Activated CD4-positive, alpha-beta T cell treated with anti-CD3 and anti-CD28 coated beads, Interleukin-2, amount 50 U/mL, for 48 hours (primary cell): ENCODE measurements around the gene LPP.
"Not testable (repeated sequence)": the region's sequence is repeated elsewhere in the genome, so short reads cannot be mapped to it uniquely, and the experiment has no call there.

Experiments used
- DNase-seq, 2 experiments: peaks; one replicate each; pipeline ENCODE4 v3.0.0-alpha.2; 2020

LPP gene, protein sequence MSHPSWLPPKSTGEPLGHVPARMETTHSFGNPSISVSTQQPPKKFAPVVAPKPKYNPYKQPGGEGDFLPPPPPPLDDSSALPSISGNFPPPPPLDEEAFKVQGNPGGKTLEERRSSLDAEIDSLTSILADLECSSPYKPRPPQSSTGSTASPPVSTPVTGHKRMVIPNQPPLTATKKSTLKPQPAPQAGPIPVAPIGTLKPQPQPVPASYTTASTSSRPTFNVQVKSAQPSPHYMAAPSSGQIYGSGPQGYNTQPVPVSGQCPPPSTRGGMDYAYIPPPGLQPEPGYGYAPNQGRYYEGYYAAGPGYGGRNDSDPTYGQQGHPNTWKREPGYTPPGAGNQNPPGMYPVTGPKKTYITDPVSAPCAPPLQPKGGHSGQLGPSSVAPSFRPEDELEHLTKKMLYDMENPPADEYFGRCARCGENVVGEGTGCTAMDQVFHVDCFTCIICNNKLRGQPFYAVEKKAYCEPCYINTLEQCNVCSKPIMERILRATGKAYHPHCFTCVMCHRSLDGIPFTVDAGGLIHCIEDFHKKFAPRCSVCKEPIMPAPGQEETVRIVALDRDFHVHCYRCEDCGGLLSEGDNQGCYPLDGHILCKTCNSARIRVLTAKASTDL

DNA sequence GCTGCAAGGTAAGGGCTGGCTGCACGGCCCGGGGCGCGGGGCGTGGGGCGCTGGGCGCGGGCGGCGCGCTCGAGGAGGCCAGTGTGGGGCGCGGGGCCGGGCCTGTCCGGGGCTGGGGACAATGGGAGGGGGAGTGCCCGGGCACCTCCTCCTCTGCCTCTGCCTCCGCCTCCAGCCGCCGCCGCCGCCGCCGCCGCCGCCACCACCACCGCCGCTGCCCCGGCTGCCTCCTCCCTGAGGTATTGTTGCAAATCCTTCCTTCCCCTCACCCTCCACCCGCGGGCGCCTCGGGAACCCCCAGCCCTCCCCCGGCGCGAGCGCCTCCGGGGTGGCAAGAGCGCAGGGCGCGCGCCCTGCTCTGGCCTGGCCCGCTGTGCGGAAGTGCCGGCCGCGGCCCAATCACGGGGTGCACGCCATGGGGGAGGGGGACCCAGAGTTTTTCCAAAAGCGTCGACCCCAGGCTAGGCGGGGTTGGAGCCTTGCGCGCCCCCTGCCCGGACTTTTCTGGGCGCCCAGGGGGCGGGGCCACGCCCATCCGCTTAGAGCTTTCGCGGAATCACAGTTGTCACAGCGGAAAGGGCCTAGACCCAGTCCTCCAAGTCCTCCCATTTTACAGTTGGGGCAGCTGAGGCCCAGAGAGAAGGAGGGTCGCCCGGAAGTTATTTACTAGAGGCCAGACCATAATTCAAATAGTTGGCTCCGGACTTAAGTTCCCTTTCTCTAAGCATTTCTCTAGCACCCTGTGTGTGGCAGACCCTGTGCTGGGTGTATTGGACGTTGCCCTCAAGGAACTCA is at the start of gene LPP:
Gene LPP, plus strand, starts transcription at position 144 of the 795 bp plus-strand sequence. CDS start 251,964 bp downstream, outside the sequence.
- DNase-seq, result peak; percentile 83 to 85

DNA sequence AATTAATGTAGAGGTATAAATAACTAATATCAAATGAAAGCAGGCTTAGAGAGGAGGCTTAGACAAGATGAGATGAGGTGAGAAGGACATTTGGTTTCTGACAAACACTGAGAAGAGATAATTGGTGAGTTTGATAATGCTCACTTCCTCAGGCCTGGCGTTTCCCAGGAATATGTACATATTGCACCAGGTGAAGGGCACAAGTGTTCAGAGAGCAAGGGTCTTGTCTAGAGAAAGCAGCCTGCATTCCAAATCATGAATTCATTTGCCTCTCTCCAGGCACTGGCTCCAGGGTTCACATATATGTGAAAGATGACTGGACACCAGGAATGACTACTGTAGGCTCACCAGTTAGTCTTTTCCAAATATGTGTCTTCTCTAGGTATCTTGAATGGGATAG is 48.0 kb upstream of the LPP start:
- no peak for DNase-seq

DNA sequence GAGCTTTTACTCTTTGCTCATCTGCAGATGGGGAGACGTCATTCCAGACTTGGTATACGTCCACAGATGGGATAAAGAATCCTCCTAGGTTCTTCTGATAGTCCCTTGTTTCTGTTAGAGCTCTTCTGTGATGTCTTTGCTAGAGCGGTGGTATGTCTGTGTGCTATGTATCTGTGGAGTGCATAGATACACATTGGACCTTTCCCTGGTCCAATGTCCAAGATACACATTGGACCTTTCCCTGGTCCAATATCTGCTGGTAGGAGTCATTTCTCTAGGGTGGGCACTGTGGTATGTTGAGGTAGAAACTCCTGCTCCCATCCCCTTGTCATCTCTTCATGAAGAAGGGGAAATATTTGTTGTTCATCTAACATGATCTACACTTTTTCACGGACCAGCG is 47.5 kb upstream of the LPP start:
- DNase-seq, result no peak

DNA sequence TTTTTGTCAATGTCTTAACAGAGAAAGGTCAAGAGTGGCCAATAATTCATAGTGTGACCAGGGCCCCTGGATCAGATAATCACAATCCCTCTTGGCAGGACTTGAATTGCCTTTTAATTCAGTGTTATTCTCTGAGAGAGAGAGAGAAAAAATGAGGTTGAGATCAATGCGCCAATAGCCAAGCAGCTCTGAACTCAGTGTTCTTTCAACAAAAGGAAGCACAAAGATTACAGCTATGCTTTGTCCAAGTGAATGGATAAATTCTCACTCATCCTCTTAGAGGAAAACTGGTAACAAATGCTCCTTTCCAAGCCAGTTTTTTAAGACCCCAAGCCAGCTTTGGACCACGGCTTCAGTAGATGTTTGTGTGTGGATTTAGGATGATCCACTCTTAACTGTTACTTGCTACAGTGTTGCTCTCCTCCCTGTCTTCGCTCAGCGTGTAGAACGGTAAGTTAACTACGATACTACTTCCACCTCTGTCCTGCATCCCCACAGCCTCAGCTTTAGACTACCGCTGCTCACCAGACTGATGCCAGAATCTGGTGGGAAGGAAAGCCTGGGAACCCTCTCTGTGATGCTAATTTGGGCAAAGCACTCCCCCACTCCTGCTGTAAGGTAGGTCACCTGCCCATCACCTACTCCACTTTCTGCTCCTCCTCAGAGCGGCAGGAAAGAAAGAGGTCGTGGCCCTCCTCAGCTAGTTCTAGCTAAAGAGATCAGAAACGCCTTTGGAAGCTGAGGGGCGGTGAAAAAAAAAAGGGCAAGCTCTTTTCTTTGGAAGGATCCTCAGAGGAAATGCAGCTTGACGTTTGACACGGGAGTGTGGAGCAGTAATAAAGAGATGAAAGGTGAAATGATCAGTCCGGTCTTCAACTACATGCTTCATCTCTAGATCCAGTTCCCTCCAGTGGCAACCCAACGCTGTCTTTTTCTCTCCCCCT is 46.8 kb upstream of the LPP start:
- no peak for DNase-seq

DNA sequence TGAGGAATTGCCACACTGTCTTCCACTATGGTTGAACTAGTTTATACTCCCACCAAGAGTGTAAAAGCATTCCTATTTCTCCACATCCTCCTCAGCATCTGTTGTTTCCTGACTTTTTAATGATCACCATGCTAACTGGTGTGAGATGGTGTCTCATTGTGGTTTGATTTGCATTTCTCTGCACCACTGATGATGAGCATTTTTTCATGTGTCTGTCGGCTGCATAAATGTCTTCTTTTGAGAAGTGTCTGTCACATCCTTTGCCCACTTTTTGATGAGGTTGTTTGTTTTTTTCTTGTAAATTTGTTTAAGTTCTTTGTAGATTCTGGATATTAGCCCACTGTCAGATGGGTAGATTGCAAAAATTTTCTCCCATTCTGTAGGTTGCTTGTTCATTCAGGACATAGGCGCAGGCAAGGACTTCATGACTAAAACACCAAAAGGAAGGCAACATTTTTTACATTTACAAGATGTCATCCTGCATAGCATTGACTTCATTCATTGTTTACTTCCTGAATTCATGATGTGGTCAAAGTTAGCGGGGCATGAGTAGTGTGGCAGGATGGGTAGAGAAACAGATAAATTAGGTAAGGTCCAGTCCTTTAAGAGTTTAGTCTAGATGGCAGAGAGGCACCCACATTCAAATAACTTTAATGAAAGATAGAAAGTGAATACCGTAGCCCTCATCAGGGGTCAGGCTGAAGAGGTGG is 45.1 kb upstream of the LPP start:
- no peak for DNase-seq

DNA sequence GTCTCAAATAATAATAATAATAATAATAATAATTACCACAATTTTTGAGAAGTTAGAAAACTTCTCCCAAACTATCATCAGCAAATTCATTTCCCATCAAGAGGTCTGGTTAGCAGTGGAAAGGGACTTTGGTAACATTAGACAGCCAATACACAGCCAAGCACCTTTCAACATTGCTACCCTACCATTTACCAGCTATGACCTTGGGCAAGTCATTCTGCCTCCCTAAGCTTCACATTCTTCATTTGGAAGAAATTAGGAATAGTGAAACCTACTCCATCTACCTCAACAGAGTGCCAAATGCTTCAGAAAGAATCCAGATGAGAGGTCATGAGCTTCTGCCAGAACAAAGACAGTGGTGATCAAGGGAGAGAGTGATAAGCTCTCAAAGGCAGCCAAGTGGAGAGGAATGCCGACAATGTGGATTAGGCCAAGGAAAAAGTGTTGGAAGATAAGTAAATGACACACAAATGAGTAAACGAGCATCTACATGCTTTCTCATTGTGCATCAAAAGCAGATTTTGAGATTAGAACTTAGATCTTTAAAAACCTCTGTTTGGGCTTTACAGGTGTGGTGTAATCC is 42.9 kb upstream of the LPP start:
- no peak for DNase-seq

DNA sequence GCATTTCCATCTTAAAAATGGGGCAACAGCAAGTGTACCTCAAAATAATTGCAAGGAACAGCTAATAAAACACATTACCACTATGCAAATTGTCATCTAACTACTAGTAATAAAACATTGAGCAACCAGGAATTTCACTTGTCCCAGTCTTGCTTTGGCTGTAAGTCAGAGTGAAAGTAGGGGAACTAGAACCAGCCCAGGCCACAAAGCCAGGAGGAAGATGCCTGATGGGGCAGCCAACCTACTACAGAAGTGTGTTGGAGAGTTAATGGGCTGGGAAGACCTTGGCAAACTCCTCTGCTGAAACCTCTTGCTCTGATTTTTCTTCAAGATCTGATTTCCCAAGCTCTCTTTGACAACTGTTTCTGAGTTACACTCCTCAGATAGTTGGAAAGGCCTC is 40.2 kb upstream of the LPP start:
- DNase-seq, result no peak

DNA sequence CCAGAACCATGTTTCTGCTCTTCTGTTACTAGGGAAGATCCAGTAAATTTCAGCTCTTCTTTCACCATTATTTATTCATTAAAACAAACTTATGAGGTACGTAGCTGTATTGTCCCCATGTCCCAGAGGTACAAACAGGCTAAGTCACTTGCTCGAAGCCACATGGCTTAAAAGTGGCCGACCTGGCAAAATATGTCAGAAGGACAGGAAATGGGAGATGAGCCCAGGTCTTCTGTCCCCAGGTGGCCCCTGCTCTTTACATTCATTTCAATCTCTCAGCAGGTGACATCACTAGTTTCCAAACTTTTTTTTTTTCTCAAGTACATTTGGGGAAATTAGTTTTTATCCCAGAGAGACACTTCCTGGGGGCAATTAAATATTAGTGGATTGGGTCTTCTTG is 34.1 kb upstream of the LPP start:
- DNase-seq, result no peak

DNA sequence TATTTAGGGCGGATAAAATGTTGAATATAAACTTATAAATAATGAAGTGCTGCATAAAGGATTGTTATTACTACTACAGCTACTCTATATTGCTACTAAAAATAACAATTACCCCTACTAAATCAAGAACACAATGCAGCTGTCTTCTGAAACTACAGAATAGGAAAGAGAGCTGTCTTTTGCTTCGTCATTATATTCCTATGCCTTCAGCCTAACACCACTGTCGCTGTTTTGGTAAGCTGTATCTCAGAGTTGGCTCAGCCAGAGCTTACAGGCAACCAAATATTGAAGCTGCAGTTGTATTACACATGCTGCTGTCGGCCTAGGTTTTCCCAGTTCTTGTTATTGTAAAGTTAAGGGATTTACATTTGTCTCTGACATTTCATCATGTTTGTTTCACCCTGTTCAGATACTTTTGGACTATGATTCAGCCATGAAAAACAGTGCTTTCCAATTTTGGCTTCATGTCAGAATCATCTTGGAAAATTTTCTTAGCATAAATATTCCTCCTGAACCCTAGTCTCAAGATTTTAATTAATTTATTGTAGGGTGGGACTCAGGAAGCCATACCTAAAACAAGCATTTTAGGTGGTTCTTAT is 31.3 kb upstream of the LPP start:
- no peak for DNase-seq

DNA sequence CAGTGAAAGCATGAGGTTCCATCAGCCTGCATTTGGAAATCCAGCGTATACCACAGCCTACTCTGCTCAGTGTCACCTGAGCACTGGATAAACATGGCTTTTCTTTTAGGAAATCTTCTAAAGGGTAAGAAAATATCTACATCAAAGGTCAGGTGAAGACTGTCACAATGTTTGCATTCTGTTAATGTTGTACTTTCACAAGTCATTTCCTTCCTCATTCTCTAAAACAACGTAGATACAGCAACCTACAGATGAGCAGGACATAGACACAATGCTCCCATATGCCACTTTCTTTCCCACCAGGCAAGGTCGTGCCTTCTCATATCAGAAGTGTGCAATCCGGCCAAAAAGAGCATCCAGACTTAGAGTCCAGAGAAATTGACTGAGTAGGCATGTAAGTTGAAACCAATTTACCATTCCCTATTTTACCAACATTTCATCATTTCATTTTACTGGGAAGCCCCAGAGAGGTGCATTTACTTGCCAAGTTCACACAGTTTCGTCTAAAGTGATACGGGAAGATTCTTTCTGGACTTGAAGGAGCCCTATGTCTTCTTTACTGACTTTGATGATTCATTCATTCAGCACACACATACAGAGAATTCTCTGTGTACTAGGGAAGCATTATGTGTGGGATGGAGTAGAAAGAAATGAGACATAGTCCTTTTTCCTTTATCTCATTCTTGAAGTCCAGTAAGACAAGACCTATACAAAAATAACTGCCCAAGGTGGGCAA is 30.6 kb upstream of the LPP start:
- no peak for DNase-seq

DNA sequence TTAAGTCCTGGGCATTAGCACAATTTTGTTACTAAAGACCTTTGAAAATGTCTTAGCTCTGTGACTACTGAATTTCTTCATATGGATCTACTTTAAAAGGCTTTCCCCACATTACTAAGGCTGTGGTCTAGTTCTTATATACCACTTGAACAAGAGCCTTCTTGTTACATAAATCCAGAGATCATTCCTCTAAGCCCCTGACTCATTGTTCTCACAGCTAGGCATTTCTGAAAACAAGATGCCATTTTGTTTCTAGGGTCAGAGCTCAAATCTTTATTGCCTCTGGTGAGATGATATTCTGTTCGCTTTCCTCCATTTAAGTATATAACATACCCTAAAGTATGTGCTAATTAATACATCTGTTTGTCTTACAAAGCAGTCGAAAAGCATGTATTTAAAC is 29.8 kb upstream of the LPP start:
- DNase-seq, result no peak

DNA sequence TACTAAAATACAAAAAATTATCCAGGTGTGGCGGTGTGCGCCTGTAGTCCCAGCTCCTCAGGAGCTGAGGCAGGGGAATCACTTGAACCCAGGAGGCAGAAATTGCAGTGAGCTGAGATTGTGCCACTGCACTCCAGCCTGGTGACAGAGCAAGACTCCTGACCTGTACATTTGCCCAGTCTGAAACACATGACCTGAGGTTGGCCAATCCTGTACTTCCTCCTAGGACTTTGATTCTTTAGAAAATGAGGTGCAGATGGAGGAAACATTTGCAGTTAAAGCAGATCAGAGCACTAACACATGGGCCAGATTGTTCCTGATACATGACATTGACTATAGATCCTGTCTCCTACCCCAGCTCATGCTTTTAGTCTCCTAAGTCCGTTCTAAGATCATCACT is 28.9 kb upstream of the LPP start:
- no peak for DNase-seq

DNA sequence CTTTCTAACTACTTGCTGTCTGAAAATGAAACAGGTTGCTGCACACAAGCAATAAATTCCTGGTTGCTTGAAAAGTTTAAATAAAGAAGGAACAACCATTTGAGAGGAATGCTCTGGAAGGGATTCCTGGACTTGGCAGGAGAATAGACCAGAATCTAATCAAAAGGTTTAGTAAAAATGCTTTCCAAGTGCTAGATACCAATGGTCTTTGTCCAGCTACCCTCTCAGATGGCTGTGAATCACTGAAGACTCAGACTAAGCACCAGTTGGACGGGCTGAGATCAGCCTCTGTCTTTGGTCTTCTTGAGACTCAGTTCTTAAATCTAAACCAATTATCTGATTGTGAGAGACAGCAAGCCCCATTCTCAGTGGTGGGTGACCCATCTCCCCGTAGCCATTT is 27.7 kb upstream of the LPP start:
- DNase-seq, result no peak

DNA sequence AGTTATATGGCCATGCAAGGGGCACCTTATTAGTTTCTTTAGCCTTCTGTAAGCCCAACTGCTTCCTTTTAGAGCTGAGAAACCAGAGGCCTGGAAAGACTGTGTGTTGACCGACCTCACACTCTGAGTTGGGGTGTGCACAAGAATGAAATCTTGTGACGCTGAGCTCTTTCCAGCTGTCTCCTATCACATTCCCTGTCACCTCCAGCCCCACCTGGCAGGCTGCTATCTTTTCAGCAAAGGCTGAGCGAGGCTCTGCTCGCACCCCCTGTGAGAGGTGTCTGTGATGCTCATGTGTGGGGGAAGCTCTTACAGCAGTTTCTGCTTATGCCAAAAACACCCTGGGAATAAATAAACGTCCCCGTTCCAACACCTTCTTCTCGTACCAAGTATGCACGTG is 27.0 kb upstream of the LPP start:
- no peak for DNase-seq

DNA sequence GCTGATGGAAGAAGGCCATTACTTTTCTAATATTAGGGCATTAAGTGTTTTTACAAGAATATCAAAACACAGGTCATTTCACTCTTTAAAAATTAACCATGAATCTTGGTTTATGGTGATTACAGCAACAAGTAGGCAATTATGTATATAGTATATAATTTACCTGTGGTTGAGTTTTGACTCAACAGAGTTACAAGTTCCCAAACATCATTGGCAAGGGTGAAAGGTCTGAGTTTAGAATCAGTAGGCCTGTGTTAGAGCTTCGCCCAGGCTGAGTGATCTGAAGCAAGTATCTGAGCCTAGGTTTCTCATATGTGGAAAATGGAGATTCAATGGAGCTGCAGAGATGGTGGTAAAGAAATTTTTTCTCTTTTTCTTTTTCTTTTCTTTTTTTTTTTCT is 25.1 kb upstream of the LPP start:
- no peak for DNase-seq

DNA sequence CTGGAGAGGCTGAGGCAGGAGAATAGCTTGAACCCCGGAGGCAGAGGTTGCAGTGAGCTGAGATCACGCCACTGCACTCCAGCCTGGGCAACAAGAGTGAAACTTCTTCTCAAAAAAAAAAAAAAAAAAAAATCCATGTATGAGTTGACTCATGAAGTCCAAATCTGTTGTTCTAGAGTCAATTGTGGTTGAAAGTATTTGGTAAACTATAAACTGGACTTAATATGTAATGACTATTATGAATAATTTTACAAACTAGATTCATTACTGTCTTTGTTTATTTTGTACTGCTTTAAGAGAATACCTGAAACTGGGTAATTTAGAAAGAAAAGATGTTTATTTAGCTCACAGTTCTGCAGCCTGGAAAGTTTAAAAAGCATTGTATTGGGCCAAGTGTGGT is 22.9 kb upstream of the LPP start:
- not testable (repeated sequence) for DNase-seq

DNA sequence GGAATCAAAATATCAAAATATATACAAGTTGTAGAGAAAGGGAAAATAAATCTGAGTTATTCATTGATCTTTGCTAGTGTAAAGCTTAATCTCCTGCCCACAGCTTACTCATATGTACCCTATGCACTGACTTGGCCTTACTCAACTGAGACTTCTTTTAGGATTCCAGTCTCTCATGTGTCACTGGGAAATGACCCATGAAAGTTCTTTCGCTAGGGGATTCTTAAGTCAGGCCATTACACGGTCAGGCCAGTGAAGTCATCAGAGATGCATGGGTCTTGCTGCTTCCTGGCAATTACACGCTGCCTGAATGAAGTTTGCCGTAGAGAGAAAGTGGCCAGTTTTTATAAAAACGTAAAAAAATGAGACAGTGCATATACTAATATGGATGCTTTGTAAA is 20.7 kb upstream of the LPP start:
- no peak for DNase-seq

DNA sequence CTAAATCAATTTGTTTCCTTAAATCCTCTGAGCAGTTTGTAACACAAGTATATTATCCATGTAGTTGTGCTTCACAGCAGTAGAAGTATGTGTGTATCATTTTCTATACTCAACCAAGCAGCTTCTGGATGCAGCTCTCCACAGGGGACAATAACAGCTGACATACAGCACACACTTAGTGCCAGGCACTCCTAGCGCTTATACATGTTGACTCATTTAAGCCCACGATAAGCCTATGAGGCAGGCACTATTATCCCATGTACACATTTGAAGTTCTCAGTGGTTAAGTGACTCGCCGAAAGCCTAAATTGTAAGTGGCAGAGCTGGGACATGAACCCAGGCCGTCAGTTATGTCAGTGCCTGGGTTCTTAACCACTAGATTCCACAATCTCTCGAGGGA is 20.3 kb upstream of the LPP start:
- DNase-seq, result no peak

DNA sequence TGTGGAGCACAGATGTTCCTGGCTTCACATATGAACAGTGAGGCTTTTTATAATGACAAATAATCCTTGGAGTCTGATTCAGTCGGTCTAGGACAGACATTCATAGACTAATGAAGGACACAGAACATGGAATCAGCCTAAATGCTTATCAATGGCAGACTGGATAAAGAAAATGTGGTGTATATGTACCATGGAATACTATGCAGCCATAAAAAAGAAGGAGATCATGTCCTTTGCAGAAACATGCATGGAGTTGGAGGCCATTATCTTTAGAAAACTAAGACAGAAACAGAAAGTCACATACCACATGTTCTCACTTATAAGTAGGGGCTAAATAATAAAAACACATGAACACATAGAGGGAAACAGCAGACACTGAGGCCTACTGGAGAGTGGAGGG is 19.9 kb upstream of the LPP start:
- DNase-seq, result no peak

DNA sequence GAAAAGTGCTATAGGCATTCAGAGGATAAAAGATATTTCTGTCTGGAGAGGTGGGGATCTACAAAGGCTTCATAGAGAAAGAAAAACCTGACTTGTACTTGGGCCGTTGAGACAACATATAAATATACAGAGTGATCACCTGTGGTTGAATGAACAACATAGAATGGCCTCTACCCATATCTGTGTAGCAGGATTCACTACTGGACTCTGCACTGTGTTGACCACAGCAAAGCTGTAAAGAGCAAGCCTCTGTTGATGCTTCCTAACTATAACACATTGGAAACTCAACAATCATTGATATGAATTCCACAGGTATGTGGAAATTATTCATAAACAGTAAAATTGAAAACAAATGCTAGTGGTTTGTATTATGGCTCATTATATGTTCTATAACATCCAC is 19.1 kb upstream of the LPP start:
- DNase-seq, result no peak

DNA sequence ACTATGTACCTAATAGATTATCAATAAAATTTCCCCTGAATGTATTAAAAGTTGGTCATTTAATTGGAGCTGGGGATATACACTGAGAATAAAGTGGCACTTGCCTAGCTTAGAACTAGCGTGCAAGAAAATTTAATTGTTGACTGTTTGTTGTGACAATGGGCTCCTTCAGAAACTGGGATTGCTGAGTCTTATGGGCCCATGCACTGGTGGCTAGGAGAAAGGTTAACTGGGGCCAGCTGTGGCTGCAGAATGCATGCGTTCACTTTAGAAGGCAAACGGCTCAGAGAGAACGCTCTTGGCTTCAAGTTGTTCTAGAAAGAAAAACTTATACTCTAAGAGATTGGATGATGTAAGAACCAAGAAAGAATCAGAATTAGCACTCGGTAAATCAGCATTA is 18.7 kb upstream of the LPP start:
- DNase-seq, result no peak
